MG63 (cell line): ENCODE results near the gene CDON. TPM values are rescaled to one million over a fixed set of nuclear protein-coding genes. Genes with fewer than 3 reads are reported as not detected.

Experiments used
- DNase-seq: peaks from one replicate; pipeline ENCODE4 v3.0.0-alpha.2; 2020
- H3K27me3 ChIP-seq: fragments of 250-450 bp; sonication (Bioruptor Pico); 2 replicates; pipeline ENCODE4 v1.5.1; 2020; ENCODE audit warnings: mild to moderate bottlenecking, moderate library complexity
- H3K36me3 ChIP-seq: fragments of 250-450 bp; sonication (Bioruptor Pico); 2 replicates; pipeline ENCODE4 v1.5.1; 2020; ENCODE audit warnings: mild to moderate bottlenecking, moderate library complexity
- H3K4me3 ChIP-seq: fragments of 250-450 bp; sonication (Bioruptor Pico); 2 replicates; pipeline ENCODE4 v1.5.1; 2020; ENCODE audit warnings: mild to moderate bottlenecking, moderate library complexity
- H3K9me3 ChIP-seq: fragments of 250-450 bp; sonication (Bioruptor Pico); 2 replicates; pipeline ENCODE4 v1.5.1; 2020; ENCODE audit warnings: mild to moderate bottlenecking, moderate library complexity
- total RNA-seq: library from RNA; depleted of rRNA; stranded (reverse); fragments of >200 nt; shearing (Covaris generic); gene quantifications from 2 replicates; pipeline ENCODE4 v1.2.3, GENCODE V29; 2014; ENCODE audit warnings: low replicate concordance

The CDON gene
- total RNA-seq, 1 experiment from 2014 or later: 25.4 TPM

- Histone ChIP-seq H3K27me3 (no peaks in the 10 kb centered on the region), H3K4me3 (no peak overlapping the region), H3K9me3 (no peaks in the 10 kb centered on the region), H3K36me3 (peaks cover 53% of the 10 kb centered on the region)
- DNase-seq: no peak
These were observed 104.9 kb downstream of the CDON start for GRCh38 chr11:125957618-125958332.

GRCh38 chr11:125956391-125957134 lies 106.1 kb downstream of the CDON start:
- no peaks in the 10 kb centered on the region for H3K9me3 ChIP-seq
- H3K27me3 ChIP-seq: no peaks in the 10 kb centered on the region
- no peak for DNase-seq
- peaks cover 43% of the 10 kb centered on the region for H3K36me3 ChIP-seq
- H3K4me3 ChIP-seq: no peak overlapping the region

- Histone ChIP-seq H3K4me3 (no peak overlapping the region), H3K36me3 (peaks cover 36% of the 10 kb centered on the region), H3K9me3 (no peaks in the 10 kb centered on the region), H3K27me3 (no peaks in the 10 kb centered on the region)
- no peak for DNase-seq
These were observed 106.8 kb downstream of the CDON start for GRCh38 chr11:125955856-125956255.

DNA sequence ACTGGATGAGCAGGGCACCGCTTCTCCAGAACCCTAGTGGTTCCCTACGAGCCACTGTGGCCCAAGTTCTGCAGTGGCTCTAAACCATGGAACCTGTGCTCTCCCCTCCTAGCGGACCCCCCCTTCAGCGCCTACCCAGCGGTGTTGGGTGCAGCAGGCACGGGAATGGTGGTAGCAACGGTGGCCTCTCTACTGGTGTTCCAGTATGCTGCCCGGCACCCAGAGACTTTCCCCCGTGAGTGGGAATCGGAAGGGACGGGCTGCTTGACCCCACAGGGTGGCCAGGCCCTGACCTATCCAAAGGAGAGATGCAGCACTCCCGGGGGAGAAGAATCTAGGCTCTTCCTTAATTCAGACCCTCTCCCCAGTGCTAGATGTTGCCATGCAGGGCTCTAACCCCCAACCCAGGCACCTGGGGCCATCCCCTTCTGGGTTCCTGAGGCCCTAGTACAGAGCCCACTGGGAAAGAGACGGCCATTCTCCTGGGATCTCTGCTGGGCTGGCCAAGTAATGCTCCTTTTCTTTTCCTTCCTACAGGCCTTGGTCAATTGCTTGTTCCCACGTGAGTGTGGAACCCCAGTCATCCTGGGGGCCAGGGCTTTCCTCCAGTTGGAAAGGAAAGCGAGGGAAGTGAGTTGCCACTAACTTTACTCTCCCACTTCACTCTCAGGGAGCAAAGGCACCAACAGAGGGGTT lies 107.6 kb downstream of the CDON start:
- Histone ChIP-seq H3K9me3 (no peaks in the 10 kb centered on the region), H3K4me3 (no peak overlapping the region), H3K36me3 (peaks cover 29% of the 10 kb centered on the region), H3K27me3 (no peaks in the 10 kb centered on the region)
- DNase-seq: no peak

- no peak for DNase-seq
- peaks cover 24% of the 10 kb centered on the region for H3K36me3 ChIP-seq
- no peaks in the 10 kb centered on the region for H3K27me3 ChIP-seq
- no peaks in the 10 kb centered on the region for H3K9me3 ChIP-seq
- H3K4me3 ChIP-seq: no peak overlapping the region
These were observed 108.3 kb downstream of the CDON start for GRCh38 chr11:125954123-125954944.

DNA sequence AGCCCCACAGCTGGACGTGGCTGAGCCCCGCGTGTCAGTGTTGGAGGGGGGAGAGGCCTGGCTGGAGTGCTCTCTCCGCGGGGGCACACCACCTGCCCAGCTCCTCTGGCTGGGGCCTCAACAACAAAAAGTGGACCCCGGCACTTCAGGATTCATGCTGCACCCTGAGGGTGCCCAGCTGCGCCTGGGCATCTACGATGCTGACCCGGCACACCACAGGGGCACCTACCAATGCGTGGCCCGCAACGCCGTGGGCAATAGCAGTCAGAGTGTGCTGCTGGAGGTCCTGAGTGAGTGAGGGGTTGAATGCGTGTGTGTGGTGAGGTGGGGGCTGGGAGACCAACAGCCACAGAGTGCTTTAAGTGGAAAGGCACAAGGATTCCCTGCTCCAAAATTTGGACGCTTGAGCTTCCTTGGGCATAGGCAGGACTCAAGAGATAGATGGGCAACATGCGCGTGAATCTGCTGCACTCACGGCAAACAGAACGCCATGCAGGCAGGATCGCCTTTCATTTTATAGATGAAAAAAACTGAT lies 109.2 kb downstream of the CDON start:
- H3K27me3 ChIP-seq: no peaks in the 10 kb centered on the region
- peaks cover 20% of the 10 kb centered on the region for H3K36me3 ChIP-seq
- no peak for DNase-seq
- H3K9me3 ChIP-seq: no peaks in the 10 kb centered on the region
- no peak overlapping the region for H3K4me3 ChIP-seq

DNA sequence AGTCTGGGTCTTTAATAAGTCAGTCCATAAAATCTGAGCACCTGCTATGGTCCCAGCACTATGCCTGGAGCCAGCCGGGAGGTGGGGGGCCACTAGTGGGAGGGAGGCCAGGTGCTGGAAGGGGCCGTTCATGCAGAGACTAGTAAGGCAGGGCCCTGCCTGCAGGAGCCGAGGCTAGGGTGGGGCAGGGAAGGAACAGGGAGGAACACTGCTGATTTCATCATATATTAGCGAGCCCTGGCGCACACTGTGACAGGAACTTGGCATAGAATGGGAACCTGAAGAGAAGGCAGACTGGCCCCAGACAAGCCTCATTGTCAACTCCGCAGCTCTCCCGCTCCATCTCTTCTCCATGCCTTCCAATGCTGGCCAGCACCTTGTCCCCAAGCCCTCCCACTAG lies 109.7 kb downstream of the CDON start:
- DNase-seq: no peak
- Histone ChIP-seq H3K9me3 (no peaks in the 10 kb centered on the region), H3K36me3 (peaks cover 20% of the 10 kb centered on the region), H3K4me3 (no peak overlapping the region), H3K27me3 (no peaks in the 10 kb centered on the region)

DNA sequence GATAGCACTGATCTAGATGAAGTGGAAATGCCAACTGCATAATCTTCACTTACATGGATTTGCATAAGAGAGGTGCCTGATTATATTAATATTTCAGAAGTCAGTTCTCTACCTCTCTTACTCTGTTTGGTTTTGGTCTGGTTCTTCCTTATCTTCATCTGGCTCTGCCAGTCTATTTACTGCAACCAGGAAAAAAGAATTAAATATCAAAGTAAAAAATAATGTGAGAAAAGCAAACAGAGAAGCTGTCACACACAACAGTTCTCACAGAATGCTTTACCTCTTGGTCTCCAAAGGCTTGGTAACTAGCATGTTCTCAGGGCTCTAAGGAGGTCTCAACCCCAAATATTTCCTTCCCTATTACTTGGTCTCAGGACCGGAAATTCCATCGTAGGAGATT lies 110.1 kb downstream of the CDON start:
- H3K27me3 ChIP-seq: no peaks in the 10 kb centered on the region
- DNase-seq: no peak
- no peak overlapping the region for H3K4me3 ChIP-seq
- no peaks in the 10 kb centered on the region for H3K9me3 ChIP-seq
- H3K36me3 ChIP-seq: peaks cover 20% of the 10 kb centered on the region

GRCh38 chr11:125951731-125952130 lies 110.9 kb downstream of the CDON start:
- Histone ChIP-seq H3K36me3 (peaks cover 17% of the 10 kb centered on the region), H3K9me3 (no peaks in the 10 kb centered on the region), H3K4me3 (no peak overlapping the region), H3K27me3 (no peaks in the 10 kb centered on the region)
- DNase-seq: no peak

GRCh38 chr11:125950696-125951651 lies 111.7 kb downstream of the CDON start:
- Histone ChIP-seq H3K27me3 (no peaks in the 10 kb centered on the region), H3K9me3 (no peaks in the 10 kb centered on the region), H3K4me3 (no peak overlapping the region), H3K36me3 (peaks cover 9% of the 10 kb centered on the region)
- no peak for DNase-seq

DNA sequence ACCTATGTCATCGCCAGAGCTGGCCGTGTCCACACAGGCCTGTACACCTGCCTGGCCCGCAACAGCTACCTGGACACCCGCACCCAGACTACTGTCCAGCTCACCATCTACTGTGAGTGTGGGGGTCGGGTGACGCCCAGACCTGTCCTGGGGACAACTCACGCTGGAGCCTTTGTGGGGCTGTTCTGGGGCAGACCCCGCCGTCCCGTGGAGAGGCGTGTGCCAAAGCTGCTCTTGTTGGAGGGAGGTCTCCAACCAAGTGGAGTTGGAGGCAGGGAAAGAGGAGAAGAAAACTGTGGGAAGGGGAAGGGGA lies 112.5 kb downstream of the CDON start:
- H3K4me3 ChIP-seq: no peak overlapping the region
- no peaks in the 10 kb centered on the region for H3K9me3 ChIP-seq
- H3K27me3 ChIP-seq: no peaks in the 10 kb centered on the region
- DNase-seq: no peak
- H3K36me3 ChIP-seq: peaks cover 2% of the 10 kb centered on the region

DNA sequence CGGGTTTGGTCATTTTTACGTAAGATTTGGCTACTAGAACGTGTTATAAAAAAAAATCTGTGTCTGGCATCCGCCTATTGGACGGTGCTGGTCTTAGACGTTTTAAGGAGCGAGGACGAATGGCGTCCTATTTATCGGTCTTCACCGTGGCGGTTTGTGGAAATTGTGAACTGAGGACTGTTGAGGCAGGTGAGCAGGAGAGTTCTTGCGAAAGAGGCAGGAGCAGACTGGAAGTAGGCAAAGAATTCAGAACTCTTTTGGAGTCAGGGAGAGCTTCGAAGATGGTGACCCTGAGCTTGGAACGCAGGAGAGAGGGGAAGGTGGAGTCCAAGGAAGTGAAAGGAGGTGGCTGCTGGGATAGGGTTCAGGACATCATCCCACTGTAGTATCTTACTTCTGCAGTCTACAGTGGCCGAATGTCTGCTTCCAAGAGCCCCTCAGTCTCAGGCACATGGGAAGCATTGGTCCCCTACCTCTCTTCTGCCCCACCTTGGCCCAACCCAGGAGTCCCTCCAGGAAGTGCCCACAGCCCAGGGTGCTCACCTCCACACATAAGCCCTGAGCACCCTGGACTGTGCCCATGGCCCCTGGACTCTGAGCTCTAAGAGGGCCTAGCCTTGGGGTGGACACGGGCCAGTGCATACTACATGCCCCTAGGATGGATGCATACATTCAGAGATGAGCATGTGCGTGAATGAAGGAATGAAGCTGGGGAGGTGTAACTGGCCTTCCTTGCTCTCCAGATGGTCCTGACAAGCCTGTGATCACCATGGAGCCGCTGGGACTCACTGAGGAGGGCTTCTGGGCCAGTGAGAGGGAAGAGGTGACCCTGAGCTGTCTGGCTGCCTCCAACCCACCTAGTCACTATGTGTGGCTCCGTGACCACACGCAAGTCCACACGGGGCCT lies 113.1 kb downstream of the CDON start:
- Histone ChIP-seq H3K9me3 (no peaks in the 10 kb centered on the region), H3K36me3 (peaks cover under 1% of the 10 kb centered on the region; the same call in 1 of the 2 replicates), H3K4me3 (no peak overlapping the region), H3K27me3 (no peaks in the 10 kb centered on the region)
- DNase-seq: no peak

GRCh38 chr11:125948278-125949051 lies 114.2 kb downstream of the CDON start:
- no peaks in the 10 kb centered on the region for H3K9me3 ChIP-seq
- no peak overlapping the region for H3K4me3 ChIP-seq
- no peaks in the 10 kb centered on the region for H3K27me3 ChIP-seq
- H3K36me3 ChIP-seq: no peaks in the 10 kb centered on the region
- DNase-seq: no peak
